ENCODE results near the gene CENPM.
A peak's percentile ranks its signal among the peaks of the same experiment; 100 is the strongest.

Gene CENPM

GRCh38 chr22:41966607-41967240, 19.8 kb upstream of the CENPM start:
- peak; percentile 23; the same call in 1 of the 2 replicates for TF ChIP-seq CTCF (IDR thresholded peaks at IDR 0.05; ENCODE audit: borderline replicate concordance, insufficient read depth, low read depth, low read length)
- no peak overlapping the region for H3K4me3 ChIP-seq (ENCODE audit: low read depth, low read length)

GRCh38 chr22:41966225-41966606, 19.3 kb upstream of the CENPM start:
- no peak for TF ChIP-seq CTCF (IDR thresholded peaks at IDR 0.05; ENCODE audit: borderline replicate concordance, insufficient read depth, low read depth, low read length)
- H3K4me3 ChIP-seq (ENCODE audit: low read depth, low read length): no peak overlapping the region

GRCh38 chr22:41964112-41964491, 17.1 kb upstream of the CENPM start:
- H3K4me3 ChIP-seq (ENCODE audit: low read depth, low read length): no peak overlapping the region
- TF ChIP-seq CTCF (IDR thresholded peaks at IDR 0.05; ENCODE audit: borderline replicate concordance, insufficient read depth, low read depth, low read length): no peak

- H3K4me3 ChIP-seq (ENCODE audit: low read depth, low read length): no peak overlapping the region
- TF ChIP-seq CTCF (IDR thresholded peaks at IDR 0.05; ENCODE audit: borderline replicate concordance, insufficient read depth, low read depth, low read length): no peak
Observed at GRCh38 chr22:41963453-41964111, 16.6 kb upstream of the CENPM start.

GRCh38 chr22:41957941-41958556, 11.1 kb upstream of the CENPM start:
- H3K4me3 ChIP-seq (ENCODE audit: low read depth, low read length): no peak overlapping the region
- TF ChIP-seq CTCF (IDR thresholded peaks at IDR 0.05; ENCODE audit: borderline replicate concordance, insufficient read depth, low read depth, low read length): no peak

GRCh38 chr22:41952713-41953112, 5.8 kb upstream of the CENPM start:
- H3K4me3 ChIP-seq (ENCODE audit: low read depth, low read length): no peak overlapping the region
- no peak for TF ChIP-seq CTCF (IDR thresholded peaks at IDR 0.05; ENCODE audit: borderline replicate concordance, insufficient read depth, low read depth, low read length)

Data from GM12875 (cell line).